Inflammatory macrophage treated with lipopolysaccharide for 1 hour (primary cell): ENCODE measurements around the gene TOP3B.
"Not testable (repeated sequence)": the region's sequence is repeated elsewhere in the genome, so short reads cannot be mapped to it uniquely, and the experiment has no call there.

Experiments
- DNase-seq, 2 donors: peaks; one replicate each; pipeline ENCODE4 v3.0.0-alpha.2; 2020 to 2022

TOP3B gene

GRCh38 chr22:21921729-21922128 is 60.9 kb downstream of the TOP3B start:
- no peak for DNase-seq

GRCh38 chr22:21921184-21921721 is 61.3 kb downstream of the TOP3B start:
- DNase-seq, result no peak

GRCh38 chr22:21920341-21921183 is 62.0 kb downstream of the TOP3B start:
- DNase-seq, result no peak

- DNase-seq, result no peak
These were observed 62.9 kb downstream of the TOP3B start for GRCh38 chr22:21919526-21920307.

GRCh38 chr22:21918466-21919185 is 64.0 kb downstream of the TOP3B start:
- DNase-seq, result no peak

GRCh38 chr22:21917959-21918261 is 64.7 kb downstream of the TOP3B start:
- no peak for DNase-seq

- no peak for DNase-seq
These were observed 65.2 kb downstream of the TOP3B start for GRCh38 chr22:21917181-21917958.

- no peak for DNase-seq
These were observed 66.2 kb downstream of the TOP3B start for GRCh38 chr22:21916309-21916918.

GRCh38 chr22:21915624-21916308 is 66.8 kb downstream of the TOP3B start:
- DNase-seq, result no peak

GRCh38 chr22:21914033-21914642 is 68.4 kb downstream of the TOP3B start:
- DNase-seq, result not testable (repeated sequence)

GRCh38 chr22:21910367-21910766 is 72.2 kb downstream of the TOP3B start:
- DNase-seq, result not testable (repeated sequence)

GRCh38 chr22:21909871-21910270 is 72.7 kb downstream of the TOP3B start:
- no peak for DNase-seq

GRCh38 chr22:21907638-21908522 is 74.7 kb downstream of the TOP3B start:
- DNase-seq, result no peak
